HepG2 (cell line): ENCODE results near the gene CHEK2. TPM values are rescaled to one million over a fixed set of nuclear protein-coding genes. Genes with fewer than 3 reads are reported as not detected.

Experiments used
- BRCA1 ChIP-seq: sonication (generic); formaldehyde crosslinking; IDR thresholded peaks from 2 replicates; pipeline ENCODE4 v1.4.0; 2020; ENCODE audit warnings: missing genetic modification reagents
- CBFB ChIP-seq: sonication (generic); formaldehyde crosslinking; IDR thresholded peaks from 2 replicates; pipeline ENCODE4 v1.4.0; 2020; ENCODE audit warnings: missing genetic modification reagents
- CEBPB ChIP-seq: IDR thresholded peaks from 2 replicates; pipeline ENCODE4 v1.6.1; 2011; ENCODE audit warnings: low read depth, low read length, improper control_type of control experiment, borderline replicate concordance
- CHD4 ChIP-seq: fragments of 200-600 bp; sonication (generic); IDR thresholded peaks from 2 replicates; pipeline ENCODE4 v1.7.0; 2017; ENCODE audit warnings: mild to moderate bottlenecking, low read length, borderline replicate concordance
- CREM ChIP-seq, 2 experiments: sonication (generic) in 1 of 2; formaldehyde crosslinking in 1 of 2; IDR thresholded peaks; 2 replicates each; pipeline versions ENCODE4 v1.4.0 to v1.6.1; 2016 to 2020; ENCODE audit warnings: antibody characterized with exemption in 1 of 2, mild to moderate bottlenecking in 1 of 2, missing genetic modification reagents in 1 of 2
- FOSL2 ChIP-seq: sonication (generic); formaldehyde crosslinking; IDR thresholded peaks from 2 replicates; pipeline ENCODE4 v1.4.0; 2020; ENCODE audit warnings: missing genetic modification reagents
- FOXK2 ChIP-seq: fragments of 450-650 bp; IDR thresholded peaks from 2 replicates; pipeline ENCODE4 v1.6.1; 2016
- FOXP1 ChIP-seq, 2 experiments: fragments of 450-650 bp in 1 of 2; IDR thresholded peaks; 2 replicates each; pipeline ENCODE4 v1.6.1; 2017 to 2018; ENCODE audit warnings: antibody characterized with exemption in 1 of 2
- GATA4 ChIP-seq: sonication (generic); IDR thresholded peaks from 2 replicates; pipeline ENCODE4 v1.6.1; 2016; ENCODE audit warnings: antibody characterized with exemption, low read depth, borderline replicate concordance
- ISL2 ChIP-seq: sonication (generic); formaldehyde crosslinking; IDR thresholded peaks from 2 replicates; pipeline ENCODE4 v1.5.0; 2020; ENCODE audit warnings: missing genetic modification reagents
- KDM1A ChIP-seq: IDR thresholded peaks from 2 replicates; pipeline ENCODE4 v1.6.1; 2016; ENCODE audit warnings: missing compliant biosample characterization
- MIER2 ChIP-seq: IDR thresholded peaks from 2 replicates; pipeline ENCODE4 v1.6.1; 2016; ENCODE audit warnings: missing biosample characterization, missing genetic modification reagents
- PPARG ChIP-seq: conservative IDR thresholded peaks from 2 replicates; pipeline ENCODE4 v1.6.1; 2016; ENCODE audit warnings: missing biosample characterization, missing genetic modification reagents
- RFXANK ChIP-seq: IDR thresholded peaks from 2 replicates; pipeline ENCODE4 v1.6.1; 2016
- RXRB ChIP-seq: IDR thresholded peaks from 2 replicates; pipeline ENCODE4 v1.6.1; 2016; ENCODE audit warnings: borderline replicate concordance, missing genetic modification reagents, missing compliant biosample characterization
- SOX6 ChIP-seq, 2 experiments: fragments of 450-650 bp in 1 of 2; sonication (generic) in 1 of 2; formaldehyde crosslinking in 1 of 2; IDR thresholded peaks; 2 replicates each; pipeline versions ENCODE4 v1.4.0 to v1.6.1; 2017 to 2020; ENCODE audit warnings: antibody characterized with exemption in 1 of 2, mild to moderate bottlenecking in 1 of 2, missing genetic modification reagents in 1 of 2
- SP2 ChIP-seq: sonication (generic); formaldehyde crosslinking; IDR thresholded peaks from 2 replicates; pipeline ENCODE4 v1.5.1; 2020; ENCODE audit warnings: mild to moderate bottlenecking, missing genetic modification reagents
- SP5 ChIP-seq: IDR thresholded peaks from 2 replicates; pipeline ENCODE4 v1.6.1; 2016; ENCODE audit warnings: low read depth, borderline replicate concordance
- TBX3 ChIP-seq: fragments of 450-650 bp; IDR thresholded peaks from 2 replicates; pipeline ENCODE4 v1.6.1; 2017; ENCODE audit warnings: antibody characterized with exemption, mild to moderate bottlenecking, inconsistent platforms, borderline replicate concordance
- TCF7 ChIP-seq: sonication (generic); IDR thresholded peaks from 2 replicates; pipeline ENCODE4 v1.6.1; 2016; ENCODE audit warnings: antibody characterized with exemption, low read depth
- ZBTB20 ChIP-seq: sonication (generic); formaldehyde crosslinking; IDR thresholded peaks from 2 replicates; pipeline ENCODE4 v1.8.1; 2023; ENCODE audit warnings: missing genetic modification reagents, low read depth, mild to moderate bottlenecking, borderline replicate concordance
- ZNF672 ChIP-seq: sonication (generic); formaldehyde crosslinking; IDR thresholded peaks from 2 replicates; pipeline ENCODE4 v1.8.1; 2022; ENCODE audit warnings: missing genetic modification reagents
- ZNF891 ChIP-seq: sonication (generic); formaldehyde crosslinking; IDR thresholded peaks from 2 replicates; pipeline ENCODE4 v1.5.0; 2020; ENCODE audit warnings: mild to moderate bottlenecking, missing genetic modification reagents
- polyA plus RNA-seq, 8 experiments: library from polyadenylated mRNA; depleted of rRNA in 3 of 8; stranded (reverse) in 7 of 8; unstranded in 1 of 8; fragments of >200 nt; fragmentation: Illumina TruSeq in 4 of 8; extraction: Trizol in 4 of 8; gene quantifications; 2 replicates each; pipeline versions ENCODE4 v1.2.1 to v1.2.3, GENCODE V29; 2011 to 2016; ENCODE audit warnings: low read depth in 4 of 8, missing spikeins in 1 of 8, mixed read lengths in 1 of 8; ENCODE audit not compliant: insufficient read depth in 1 of 8
- total RNA-seq, 5 experiments: library from RNA; depleted of rRNA; stranded (reverse); fragments of >200 nt; fragmentation: Illumina TruSeq; extraction: Trizol; gene quantifications; 2 replicates each; pipeline ENCODE4 v1.2.3, GENCODE V29; 2016; ENCODE audit warnings: low read depth in 1 of 5
- TF ChIP-seq, protein P1 (sequence below): sonication (generic); IDR thresholded peaks from 2 replicates; pipeline ENCODE4 v1.6.1; 2016; ENCODE audit warnings: low read depth, borderline replicate concordance
- TF ChIP-seq, protein P2 (sequence below): IDR thresholded peaks from 2 replicates; pipeline ENCODE4 v1.6.1; 2016; ENCODE audit warnings: missing genetic modification reagents, missing compliant biosample characterization
- TF ChIP-seq, protein P3 (sequence below): sonication (generic); formaldehyde crosslinking; IDR thresholded peaks from 2 replicates; pipeline ENCODE4 v1.5.0; 2020; ENCODE audit warnings: mild to moderate bottlenecking, missing genetic modification reagents

The CHEK2 gene
- total and polyA plus RNA-seq, 2 of the 13 experiments (the other 11 are each of a cell fraction or from before 2014, with no cell fraction given), result 27.0 to 40.5 TPM

DNA sequence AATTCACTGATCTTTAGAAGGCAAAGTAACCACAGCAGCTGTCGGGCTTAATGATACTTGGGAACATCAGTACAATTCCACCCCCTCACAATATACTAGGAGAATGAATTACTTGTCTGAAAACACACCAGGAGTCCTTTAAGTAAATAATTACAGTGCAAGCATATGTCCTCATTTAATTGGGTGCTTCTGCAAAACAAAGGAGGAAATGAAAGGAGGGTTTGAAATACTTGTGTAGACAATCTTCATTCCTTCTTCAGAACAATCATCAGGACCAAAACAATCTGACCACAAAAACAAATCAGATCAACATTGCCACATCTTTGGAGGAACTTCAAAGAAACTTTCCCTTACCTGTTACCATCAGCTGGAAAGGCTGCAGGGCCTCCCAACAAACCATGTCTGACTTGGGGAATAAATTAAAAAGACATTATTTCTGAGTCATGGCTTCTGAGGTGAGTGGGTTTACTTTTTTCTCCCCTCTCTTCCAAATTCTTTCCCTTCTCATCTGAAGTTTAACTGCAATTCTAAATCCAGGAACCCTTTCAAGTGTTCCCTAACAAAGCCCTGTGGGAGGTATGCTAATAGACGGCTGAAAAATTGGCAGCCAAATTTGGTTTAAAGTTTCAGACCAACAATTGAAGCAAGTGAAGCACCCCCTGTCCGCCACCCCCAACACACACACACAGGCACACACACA is 18.4 kb upstream of the CHEK2 start (continued):
- TF ChIP-seq, protein P1, sequence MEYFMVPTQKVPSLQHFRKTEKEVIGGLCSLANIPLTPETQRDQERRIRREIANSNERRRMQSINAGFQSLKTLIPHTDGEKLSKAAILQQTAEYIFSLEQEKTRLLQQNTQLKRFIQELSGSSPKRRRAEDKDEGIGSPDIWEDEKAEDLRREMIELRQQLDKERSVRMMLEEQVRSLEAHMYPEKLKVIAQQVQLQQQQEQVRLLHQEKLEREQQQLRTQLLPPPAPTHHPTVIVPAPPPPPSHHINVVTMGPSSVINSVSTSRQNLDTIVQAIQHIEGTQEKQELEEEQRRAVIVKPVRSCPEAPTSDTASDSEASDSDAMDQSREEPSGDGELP, result peak; percentile 96
- TF ChIP-seq FOXP1 (IDR thresholded peaks at IDR 0.05) (peak; percentile 84), FOXP1 (CRISPR knock-in tag; IDR thresholded peaks at IDR 0.05) (peak; percentile 92), CBFB (CRISPR knock-in tag) (peak; percentile 98), KDM1A (CRISPR knock-in tag) (peak; percentile 63; the same call in 1 of the 2 replicates), RFXANK (CRISPR knock-in tag) (0 out of 2 replicates have a peak, but pooled peaks have one; percentile 62), ZBTB20 (CRISPR knock-in tag) (no peak), ZNF672 (CRISPR knock-in tag) (no peak), TCF7 (peak; percentile 97), TBX3 (peak; percentile 90), GATA4 (peak; percentile 33; the same call in 1 of the 2 replicates), SOX6 (IDR thresholded peaks at IDR 0.05) (no peak), SOX6 (CRISPR knock-in tag; IDR thresholded peaks at IDR 0.05) (peak; percentile 97), BRCA1 (CRISPR knock-in tag) (no peak), SP5 (CRISPR knock-in tag) (peak; percentile 57; the same call in 1 of the 2 replicates), ZNF891 (CRISPR knock-in tag) (no peak), ISL2 (CRISPR knock-in tag) (peak; percentile 79), CREM (IDR thresholded peaks at IDR 0.05) (peak; percentile 79), CREM (CRISPR knock-in tag; IDR thresholded peaks at IDR 0.05) (no peak), CEBPB (peak; percentile 67; the same call in 1 of the 2 replicates), PPARG (CRISPR knock-in tag) (0 out of 2 replicates have a peak, but pooled peaks have one; percentile 54), FOSL2 (CRISPR knock-in tag) (peak; percentile 76), FOXK2 (0 out of 2 replicates have a peak, but pooled peaks have one; percentile 22), RXRB (CRISPR knock-in tag) (peak; percentile 41), MIER2 (CRISPR knock-in tag) (no peak), SP2 (CRISPR knock-in tag) (no peak), CHD4 (0 out of 2 replicates have a peak, but pooled peaks have one; percentile 22)
- TF ChIP-seq, protein P2, sequence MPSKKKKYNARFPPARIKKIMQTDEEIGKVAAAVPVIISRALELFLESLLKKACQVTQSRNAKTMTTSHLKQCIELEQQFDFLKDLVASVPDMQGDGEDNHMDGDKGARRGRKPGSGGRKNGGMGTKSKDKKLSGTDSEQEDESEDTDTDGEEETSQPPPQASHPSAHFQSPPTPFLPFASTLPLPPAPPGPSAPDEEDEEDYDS (CRISPR knock-in tag), result no peak; the same call in 1 of the 2 replicates
- TF ChIP-seq, protein P3, sequence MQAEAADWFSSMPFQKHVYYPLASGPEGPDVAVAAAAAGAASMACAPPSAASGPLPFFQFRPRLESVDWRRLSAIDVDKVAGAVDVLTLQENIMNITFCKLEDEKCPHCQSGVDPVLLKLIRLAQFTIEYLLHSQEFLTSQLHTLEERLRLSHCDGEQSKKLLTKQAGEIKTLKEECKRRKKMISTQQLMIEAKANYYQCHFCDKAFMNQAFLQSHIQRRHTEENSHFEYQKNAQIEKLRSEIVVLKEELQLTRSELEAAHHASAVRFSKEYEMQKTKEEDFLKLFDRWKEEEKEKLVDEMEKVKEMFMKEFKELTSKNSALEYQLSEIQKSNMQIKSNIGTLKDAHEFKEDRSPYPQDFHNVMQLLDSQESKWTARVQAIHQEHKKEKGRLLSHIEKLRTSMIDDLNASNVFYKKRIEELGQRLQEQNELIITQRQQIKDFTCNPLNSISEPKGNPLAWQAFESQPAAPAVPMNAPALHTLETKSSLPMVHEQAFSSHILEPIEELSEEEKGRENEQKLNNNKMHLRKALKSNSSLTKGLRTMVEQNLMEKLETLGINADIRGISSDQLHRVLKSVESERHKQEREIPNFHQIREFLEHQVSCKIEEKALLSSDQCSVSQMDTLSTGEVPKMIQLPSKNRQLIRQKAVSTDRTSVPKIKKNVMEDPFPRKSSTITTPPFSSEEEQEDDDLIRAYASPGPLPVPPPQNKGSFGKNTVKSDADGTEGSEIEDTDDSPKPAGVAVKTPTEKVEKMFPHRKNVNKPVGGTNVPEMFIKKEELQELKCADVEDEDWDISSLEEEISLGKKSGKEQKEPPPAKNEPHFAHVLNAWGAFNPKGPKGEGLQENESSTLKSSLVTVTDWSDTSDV (CRISPR knock-in tag), result no peak
